H9 (cell line): ENCODE measurements around the gene STAB1. TPM values are rescaled to one million over a fixed set of nuclear protein-coding genes. Genes with fewer than 3 reads are reported as not detected.

Source experiments
- DNase-seq: peaks from one replicate; pipeline ENCODE4 v3.0.0-alpha.2; 2017
- H2AFZ ChIP-seq: one replicate; pipeline ENCODE4 v1.6.1; 2013; ENCODE audit warnings: mild to moderate bottlenecking, low read length, control low read depth, moderate library complexity
- H2AK5ac ChIP-seq: 2 replicates; pipeline ENCODE4 v1.6.1; 2013; ENCODE audit warnings: low read length, control low read depth, mixed read lengths; ENCODE audit not compliant: insufficient read length
- H2BK120ac ChIP-seq: one replicate; pipeline ENCODE4 v1.6.1; 2013; ENCODE audit warnings: low read depth, mild to moderate bottlenecking, low read length, control low read depth, inconsistent platforms; ENCODE audit not compliant: poor library complexity, severe bottlenecking
- H2BK12ac ChIP-seq: 2 replicates; pipeline ENCODE4 v1.6.1; 2013; ENCODE audit warnings: low read length, control low read depth, mixed read lengths, low read depth; ENCODE audit not compliant: insufficient read length
- H2BK15ac ChIP-seq: 2 replicates; pipeline ENCODE4 v1.6.1; 2013; ENCODE audit warnings: low read depth, low read length, control low read depth
- H2BK20ac ChIP-seq: one replicate; pipeline ENCODE4 v1.6.1; 2013; ENCODE audit warnings: low read depth, mild to moderate bottlenecking, low read length, control low read depth, inconsistent platforms; ENCODE audit not compliant: poor library complexity, severe bottlenecking
- H2BK5ac ChIP-seq: 2 replicates; pipeline ENCODE4 v1.6.1; 2013; ENCODE audit warnings: low read length, control low read depth, mixed read lengths; ENCODE audit not compliant: insufficient read length
- H3K14ac ChIP-seq: 2 replicates; pipeline ENCODE4 v1.6.1; 2013; ENCODE audit warnings: low read length, control low read depth; ENCODE audit not compliant: insufficient read depth
- H3K18ac ChIP-seq: 2 replicates; pipeline ENCODE4 v1.6.1; 2013; ENCODE audit warnings: low read depth, mild to moderate bottlenecking, mixed read lengths, low read length, control low read depth; ENCODE audit not compliant: insufficient read length
- H3K23ac ChIP-seq: 2 replicates; pipeline ENCODE4 v1.6.1; 2013; ENCODE audit warnings: low read length, control low read depth, mixed read lengths, low read depth; ENCODE audit not compliant: insufficient read length
- H3K23me2 ChIP-seq: 2 replicates; pipeline ENCODE4 v1.6.1; 2013; ENCODE audit warnings: low read depth, mild to moderate bottlenecking, mixed read lengths, low read length, control low read depth; ENCODE audit not compliant: insufficient read length, poor library complexity, severe bottlenecking
- H3K27ac ChIP-seq: 2 replicates; pipeline ENCODE4 v1.5.1; 2013; ENCODE audit warnings: low read length, control low read depth, mixed read lengths, low read depth; ENCODE audit not compliant: insufficient read length
- H3K27me3 ChIP-seq: 2 replicates; pipeline ENCODE4 v1.6.1; 2013; ENCODE audit warnings: low read length, control low read depth, inconsistent platforms; ENCODE audit not compliant: insufficient read depth
- H3K4ac ChIP-seq: 2 replicates; pipeline ENCODE4 v1.6.1; 2013; ENCODE audit warnings: low read depth, mild to moderate bottlenecking, control low read depth, inconsistent platforms, low read length, moderate library complexity
- H3K4me1 ChIP-seq: 2 replicates; pipeline ENCODE4 v1.6.1; 2013; ENCODE audit warnings: low read length, control low read depth, inconsistent platforms; ENCODE audit not compliant: insufficient read depth
- H3K4me2 ChIP-seq: 2 replicates; pipeline ENCODE4 v1.6.1; 2013; ENCODE audit warnings: low read length, control low read depth, mixed read lengths; ENCODE audit not compliant: insufficient read length, insufficient read depth
- H3K56ac ChIP-seq: 2 replicates; pipeline ENCODE4 v1.6.1; 2013; ENCODE audit warnings: low read depth, mild to moderate bottlenecking, mixed read lengths, low read length, control low read depth; ENCODE audit not compliant: insufficient read length
- H3K79me1 ChIP-seq: 2 replicates; pipeline ENCODE4 v1.6.1; 2013; ENCODE audit warnings: low read depth, mild to moderate bottlenecking, moderate library complexity, low read length, control low read depth, inconsistent platforms; ENCODE audit not compliant: insufficient read depth, poor library complexity, severe bottlenecking
- H3K79me2 ChIP-seq: 2 replicates; pipeline ENCODE4 v1.6.1; 2013; ENCODE audit warnings: low read length, control low read depth, inconsistent platforms; ENCODE audit not compliant: insufficient read depth
- H3K9ac ChIP-seq: 2 replicates; pipeline ENCODE4 v1.6.1; 2013; ENCODE audit warnings: low read length, control low read depth, mixed read lengths; ENCODE audit not compliant: insufficient read length; ENCODE audit errors: extremely low read depth
- H3K9me3 ChIP-seq: one replicate; pipeline ENCODE4 v1.6.1; 2013; ENCODE audit warnings: low read depth, low read length, inconsistent platforms; ENCODE audit not compliant: control insufficient read depth
- H3T11ph ChIP-seq: one replicate; pipeline ENCODE4 v1.6.1; 2013; ENCODE audit warnings: mild to moderate bottlenecking, low read length, control low read depth, inconsistent platforms
- H4K20me1 ChIP-seq: one replicate; pipeline ENCODE4 v1.6.1; 2013; ENCODE audit not compliant: control insufficient read depth, insufficient read length, insufficient read depth
- H4K5ac ChIP-seq: 2 replicates; pipeline ENCODE4 v1.6.1; 2013; ENCODE audit warnings: low read depth, mild to moderate bottlenecking, mixed read lengths, low read length, control low read depth; ENCODE audit not compliant: insufficient read length
- H4K8ac ChIP-seq: replicated peaks from 2 replicates; pipeline ENCODE4 v1.6.1; 2013; ENCODE audit warnings: low read length, control low read depth, mixed read lengths, low read depth; ENCODE audit not compliant: insufficient read length
- H4K91ac ChIP-seq: 2 replicates; pipeline ENCODE4 v1.6.1; 2013; ENCODE audit warnings: low read depth, mild to moderate bottlenecking, moderate library complexity, mixed read lengths, low read length, control low read depth; ENCODE audit not compliant: insufficient read length
- H3K27ac Mint-ChIP-seq, 3 experiments: 2 replicates in 2 of 3; 3 replicates in 1 of 3; pipeline ENCODE4 v1.8.0; 2020 to 2021; ENCODE audit warnings: mixed read lengths in 3 of 3, mild to moderate bottlenecking in 1 of 3, moderate library complexity in 1 of 3
- H3K27me3 Mint-ChIP-seq: 2 replicates; pipeline ENCODE4 v1.8.0; 2021; ENCODE audit warnings: low read depth, mild to moderate bottlenecking, moderate library complexity, mixed read lengths
- H3K36me3 Mint-ChIP-seq, 3 experiments: 2 replicates in 2 of 3; 3 replicates in 1 of 3; pipeline ENCODE4 v1.8.0; 2020 to 2021; ENCODE audit warnings: low read depth in 3 of 3, mixed read lengths in 3 of 3; ENCODE audit not compliant: insufficient read depth in 1 of 3
- H3K4me1 Mint-ChIP-seq, 2 experiments: 2 replicates each; pipeline ENCODE4 v1.8.0; 2020; ENCODE audit warnings: mixed read lengths in 2 of 2
- H3K4me3 Mint-ChIP-seq, 2 experiments: 2 replicates in 1 of 2; 3 replicates in 1 of 2; pipeline ENCODE4 v1.8.0; 2020 to 2021; ENCODE audit warnings: mild to moderate bottlenecking in 2 of 2, mixed read lengths in 2 of 2, moderate library complexity in 1 of 2
- H3K9me3 Mint-ChIP-seq, 2 experiments: 2 replicates in 1 of 2; 3 replicates in 1 of 2; pipeline ENCODE4 v1.8.0; 2020; ENCODE audit warnings: mild to moderate bottlenecking in 2 of 2, mixed read lengths in 2 of 2, moderate library complexity in 1 of 2
- WGBS: extraction: QIAGEN DNeasy Blood & Tissue Kit; methylation state at CpG from one replicate; pipeline ENCODE4 v1.1.7; 2013; ENCODE audit warnings: missing lambda C conversion rate, low lambda C conversion rate, mixed read lengths; ENCODE audit not compliant: insufficient read length; ENCODE audit errors: extremely low coverage; 5-methylcytosine and 5-hydroxymethylcytosine counted together
- total RNA-seq: library from RNA; stranded (reverse); gene quantifications from 2 replicates; pipeline ENCODE4 v1.2.1, GENCODE V29; 2021
- TF ChIP-seq, protein P1 (sequence below): fragments of 200-600 bp; sonication (generic); conservative IDR thresholded peaks from 3 replicates; pipeline ENCODE4 v1.8.0; 2021; ENCODE audit warnings: antibody characterized with exemption, mild to moderate bottlenecking

The STAB1 gene
- total RNA-seq, 1 experiment from 2014 or later = 1.5 TPM

DNA sequence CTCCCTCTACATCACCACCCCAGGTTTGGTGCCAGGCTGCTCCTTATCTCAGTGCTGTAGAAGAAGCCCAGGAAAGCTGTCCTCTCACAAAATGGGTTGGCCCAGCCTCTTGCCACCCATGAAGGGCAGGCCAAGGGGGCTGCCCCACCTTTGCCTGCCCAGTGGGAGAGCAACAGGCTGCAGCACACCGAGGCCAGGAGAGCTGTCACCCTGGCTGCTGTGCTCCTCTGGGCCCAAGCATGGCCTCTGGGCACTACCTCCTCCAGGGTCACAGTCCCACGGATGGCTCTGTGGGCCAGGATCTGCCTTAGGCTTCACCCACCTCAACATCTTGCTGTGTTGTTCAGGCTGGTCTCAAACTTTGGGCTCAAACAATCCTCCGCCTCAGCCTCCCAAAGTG is 6.4 kb upstream of the STAB1 start:
- H3K79me2 ChIP-seq = no peaks in the 10 kb centered on the region
- H3K27ac ChIP-seq = no peak overlapping the region
- no peak overlapping the region for H2AFZ ChIP-seq
- no peak overlapping the region for H4K91ac ChIP-seq
- H3T11ph ChIP-seq = no peak overlapping the region
- no peak overlapping the region for H3K4me2 ChIP-seq
- no peak overlapping the region for H3K23ac ChIP-seq
- H3K56ac ChIP-seq = no peak overlapping the region
- H3K79me1 ChIP-seq = no peaks in the 10 kb centered on the region
- Mint-ChIP-seq H3K27me3 (no peaks in the 10 kb centered on the region), H3K9me3 (no peaks in the 10 kb centered on the region), H3K4me1 (peaks cover 3 to 9% of the 10 kb centered on the region in 2 experiments; a peak in 2 of 4 replicates), H3K27ac (no peak overlapping the region), H3K36me3 (peaks cover 24 to 82% (median 81%) of the 10 kb centered on the region in 3 experiments), H3K4me3 (no peak overlapping the region)
- no peak overlapping the region for H2BK5ac ChIP-seq
- H4K8ac ChIP-seq = no peak overlapping the region
- no peak overlapping the region for H2BK15ac ChIP-seq
- H4K20me1 ChIP-seq = no peaks in the 10 kb centered on the region
- TF ChIP-seq, protein P1, sequence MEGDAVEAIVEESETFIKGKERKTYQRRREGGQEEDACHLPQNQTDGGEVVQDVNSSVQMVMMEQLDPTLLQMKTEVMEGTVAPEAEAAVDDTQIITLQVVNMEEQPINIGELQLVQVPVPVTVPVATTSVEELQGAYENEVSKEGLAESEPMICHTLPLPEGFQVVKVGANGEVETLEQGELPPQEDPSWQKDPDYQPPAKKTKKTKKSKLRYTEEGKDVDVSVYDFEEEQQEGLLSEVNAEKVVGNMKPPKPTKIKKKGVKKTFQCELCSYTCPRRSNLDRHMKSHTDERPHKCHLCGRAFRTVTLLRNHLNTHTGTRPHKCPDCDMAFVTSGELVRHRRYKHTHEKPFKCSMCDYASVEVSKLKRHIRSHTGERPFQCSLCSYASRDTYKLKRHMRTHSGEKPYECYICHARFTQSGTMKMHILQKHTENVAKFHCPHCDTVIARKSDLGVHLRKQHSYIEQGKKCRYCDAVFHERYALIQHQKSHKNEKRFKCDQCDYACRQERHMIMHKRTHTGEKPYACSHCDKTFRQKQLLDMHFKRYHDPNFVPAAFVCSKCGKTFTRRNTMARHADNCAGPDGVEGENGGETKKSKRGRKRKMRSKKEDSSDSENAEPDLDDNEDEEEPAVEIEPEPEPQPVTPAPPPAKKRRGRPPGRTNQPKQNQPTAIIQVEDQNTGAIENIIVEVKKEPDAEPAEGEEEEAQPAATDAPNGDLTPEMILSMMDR = no peak
- H3K27me3 ChIP-seq = no peaks in the 10 kb centered on the region
- no peaks in the 10 kb centered on the region for H3K9me3 ChIP-seq
- H3K4ac ChIP-seq = no peak overlapping the region
- H2AK5ac ChIP-seq = no peak overlapping the region
- no CpG with 5 or more reads among the region's 3 CpGs for WGBS
- H4K5ac ChIP-seq = no peak overlapping the region
- no peak overlapping the region for H3K18ac ChIP-seq
- H3K23me2 ChIP-seq = no peaks in the 10 kb centered on the region
- no peak for DNase-seq
- no peaks in the 10 kb centered on the region for H3K4me1 ChIP-seq
- no peak overlapping the region for H2BK120ac ChIP-seq
- H3K14ac ChIP-seq = no peak overlapping the region
- H2BK12ac ChIP-seq = no peak overlapping the region
- H3K9ac ChIP-seq = no peak overlapping the region
- no peak overlapping the region for H2BK20ac ChIP-seq
